DOHH2 (cell line): ENCODE results near the gene NLK.

Experiments
- EZH2phosphoT487 ChIP-seq: fragments of 200-600 bp; sonication (generic); IDR thresholded peaks from 2 replicates; pipeline ENCODE4 v1.6.1; 2017; ENCODE audit warnings: borderline replicate concordance, mild to moderate bottlenecking, antibody characterized with exemption, low read length, moderate library complexity, mixed read lengths
- TF ChIP-seq, protein P1 (sequence below): fragments of 200-600 bp; sonication (generic); IDR thresholded peaks from one replicate; pipeline ENCODE4 v1.5.1; 2014; ENCODE audit warnings: antibody characterized with exemption, mild to moderate bottlenecking, low read depth, low read length; ENCODE audit not compliant: poor library complexity, severe bottlenecking

DNA sequence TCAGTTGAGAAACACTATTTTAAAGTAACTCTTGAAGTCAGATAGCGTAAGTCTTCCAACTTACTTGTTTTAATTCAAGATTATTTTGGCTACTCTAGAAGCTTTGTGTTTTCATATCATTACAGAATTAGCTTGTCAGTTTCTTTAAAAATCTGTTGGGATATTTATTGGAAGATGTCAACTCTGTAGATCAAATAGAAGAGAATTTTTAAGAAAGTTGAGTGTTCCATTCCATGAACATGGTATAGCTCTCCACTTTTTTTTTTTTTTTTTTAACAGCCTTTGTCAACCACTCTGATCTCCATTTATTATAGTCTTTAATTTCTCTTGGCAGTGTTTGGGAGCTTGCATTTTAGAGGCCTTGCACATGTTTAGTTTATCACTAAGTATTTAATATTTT lies 28.7 kb downstream of the NLK start:
- TF ChIP-seq, protein P1, sequence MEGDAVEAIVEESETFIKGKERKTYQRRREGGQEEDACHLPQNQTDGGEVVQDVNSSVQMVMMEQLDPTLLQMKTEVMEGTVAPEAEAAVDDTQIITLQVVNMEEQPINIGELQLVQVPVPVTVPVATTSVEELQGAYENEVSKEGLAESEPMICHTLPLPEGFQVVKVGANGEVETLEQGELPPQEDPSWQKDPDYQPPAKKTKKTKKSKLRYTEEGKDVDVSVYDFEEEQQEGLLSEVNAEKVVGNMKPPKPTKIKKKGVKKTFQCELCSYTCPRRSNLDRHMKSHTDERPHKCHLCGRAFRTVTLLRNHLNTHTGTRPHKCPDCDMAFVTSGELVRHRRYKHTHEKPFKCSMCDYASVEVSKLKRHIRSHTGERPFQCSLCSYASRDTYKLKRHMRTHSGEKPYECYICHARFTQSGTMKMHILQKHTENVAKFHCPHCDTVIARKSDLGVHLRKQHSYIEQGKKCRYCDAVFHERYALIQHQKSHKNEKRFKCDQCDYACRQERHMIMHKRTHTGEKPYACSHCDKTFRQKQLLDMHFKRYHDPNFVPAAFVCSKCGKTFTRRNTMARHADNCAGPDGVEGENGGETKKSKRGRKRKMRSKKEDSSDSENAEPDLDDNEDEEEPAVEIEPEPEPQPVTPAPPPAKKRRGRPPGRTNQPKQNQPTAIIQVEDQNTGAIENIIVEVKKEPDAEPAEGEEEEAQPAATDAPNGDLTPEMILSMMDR, result no peak
- TF ChIP-seq EZH2phosphoT487, result no peak
